Measurements from ENCODE around the gene FARSA.
"Not testable (repeated sequence)": the region's sequence is repeated elsewhere in the genome, so short reads cannot be mapped to it uniquely, and the experiment has no call there.

FARSA gene

GRCh38 chr19:12959481-12959880 lies 26.0 kb upstream of the FARSA start:
- Mint-ChIP-seq H3K4me1 (ENCODE audit: low read depth) (peaks cover 20% of the 10 kb centered on the region), H3K27ac (no peak overlapping the region), H3K4me3 (no peak overlapping the region), H3K9me3 (no peaks in the 10 kb centered on the region), H3K27me3 (no peaks in the 10 kb centered on the region), H3K36me3 (ENCODE audit: low read depth) (peaks cover 15% of the 10 kb centered on the region)

- Mint-ChIP-seq H3K4me3 (peak overlapping the region; percentile 89), H3K4me1 (ENCODE audit: low read depth) (peaks cover 29% of the 10 kb centered on the region), H3K27ac (peak overlapping the region; percentile 96), H3K36me3 (ENCODE audit: low read depth) (peaks cover 24% of the 10 kb centered on the region)
- not testable (repeated sequence) for H3K27me3 Mint-ChIP-seq, H3K9me3 Mint-ChIP-seq
Observed at GRCh38 chr19:12957389-12957952, 24.0 kb upstream of the FARSA start.

GRCh38 chr19:12956446-12957388 lies 23.2 kb upstream of the FARSA start, which contains the start of gene GADD45GIP1:
Gene GADD45GIP1, minus strand, starts transcription at chr19:12957223. Its CDS starts 11 bp downstream, at chr19:12957212.
- H3K9me3 Mint-ChIP-seq = no peaks in the 10 kb centered on the region
- peak within 1 kb of the TSS; percentile 96 for H3K27ac Mint-ChIP-seq
- peaks cover 29% of the 10 kb centered on the region for H3K36me3 Mint-ChIP-seq (ENCODE audit: low read depth)
- peak within 1 kb of the TSS; percentile 89 for H3K4me3 Mint-ChIP-seq
- peaks cover 29% of the 10 kb centered on the region for H3K4me1 Mint-ChIP-seq (ENCODE audit: low read depth)
- no peaks in the 10 kb centered on the region for H3K27me3 Mint-ChIP-seq

GRCh38 chr19:12955996-12956395 lies 22.5 kb upstream of the FARSA start:
- Mint-ChIP-seq H3K27me3 (no peaks in the 10 kb centered on the region), H3K27ac (peak overlapping the region; percentile 80), H3K9me3 (no peaks in the 10 kb centered on the region), H3K4me1 (ENCODE audit: low read depth) (peaks cover 33% of the 10 kb centered on the region), H3K36me3 (ENCODE audit: low read depth) (peaks cover 36% of the 10 kb centered on the region), H3K4me3 (peak overlapping the region; percentile 89)

GRCh38 chr19:12955575-12955974 lies 22.1 kb upstream of the FARSA start:
- H3K9me3 Mint-ChIP-seq, H3K27me3 Mint-ChIP-seq: not testable (repeated sequence)
- Mint-ChIP-seq H3K27ac (peak overlapping the region; percentile 80), H3K4me1 (ENCODE audit: low read depth) (peaks cover 34% of the 10 kb centered on the region), H3K36me3 (ENCODE audit: low read depth) (peaks cover 40% of the 10 kb centered on the region), H3K4me3 (peak overlapping the region; percentile 89)

GRCh38 chr19:12954612-12954962 lies 21.1 kb upstream of the FARSA start:
- Mint-ChIP-seq H3K4me3 (no peak overlapping the region), H3K9me3 (no peaks in the 10 kb centered on the region), H3K27me3 (no peaks in the 10 kb centered on the region), H3K4me1 (ENCODE audit: low read depth) (peaks cover 34% of the 10 kb centered on the region), H3K36me3 (ENCODE audit: low read depth) (peaks cover 50% of the 10 kb centered on the region), H3K27ac (peak overlapping the region; percentile 80)

- Mint-ChIP-seq H3K9me3 (no peaks in the 10 kb centered on the region), H3K27me3 (no peaks in the 10 kb centered on the region), H3K27ac (peak overlapping the region; percentile 80), H3K4me1 (ENCODE audit: low read depth) (peaks cover 34% of the 10 kb centered on the region), H3K4me3 (peak overlapping the region; percentile 37), H3K36me3 (ENCODE audit: low read depth) (peaks cover 54% of the 10 kb centered on the region)
Observed at GRCh38 chr19:12953799-12954611, 20.5 kb upstream of the FARSA start.

- H3K9me3 Mint-ChIP-seq = no peaks in the 10 kb centered on the region
- peaks cover 34% of the 10 kb centered on the region for H3K4me1 Mint-ChIP-seq (ENCODE audit: low read depth)
- H3K27ac Mint-ChIP-seq = no peak overlapping the region
- no peaks in the 10 kb centered on the region for H3K27me3 Mint-ChIP-seq
- peaks cover 59% of the 10 kb centered on the region for H3K36me3 Mint-ChIP-seq (ENCODE audit: low read depth)
- H3K4me3 Mint-ChIP-seq = no peak overlapping the region
Observed at GRCh38 chr19:12953138-12953798, 19.8 kb upstream of the FARSA start.

- H3K27ac Mint-ChIP-seq = peak overlapping the region; percentile 49
- peaks cover 64% of the 10 kb centered on the region for H3K36me3 Mint-ChIP-seq (ENCODE audit: low read depth)
- no peak overlapping the region for H3K4me3 Mint-ChIP-seq
- H3K27me3 Mint-ChIP-seq = no peaks in the 10 kb centered on the region
- H3K9me3 Mint-ChIP-seq = no peaks in the 10 kb centered on the region
- H3K4me1 Mint-ChIP-seq (ENCODE audit: low read depth) = peaks cover 37% of the 10 kb centered on the region
Observed at GRCh38 chr19:12952488-12953137, 19.1 kb upstream of the FARSA start.

GRCh38 chr19:12952050-12952449 lies 18.5 kb upstream of the FARSA start:
- H3K27ac Mint-ChIP-seq = peak overlapping the region; percentile 49
- H3K27me3 Mint-ChIP-seq, H3K9me3 Mint-ChIP-seq, H3K4me3 Mint-ChIP-seq: not testable (repeated sequence)
- peaks cover 40% of the 10 kb centered on the region for H3K4me1 Mint-ChIP-seq (ENCODE audit: low read depth)
- peaks cover 67% of the 10 kb centered on the region for H3K36me3 Mint-ChIP-seq (ENCODE audit: low read depth)

- Mint-ChIP-seq H3K36me3 (ENCODE audit: low read depth) (peaks cover 72% of the 10 kb centered on the region), H3K4me3 (no peak overlapping the region), H3K27me3 (no peaks in the 10 kb centered on the region), H3K9me3 (no peaks in the 10 kb centered on the region), H3K4me1 (ENCODE audit: low read depth) (peaks cover 43% of the 10 kb centered on the region), H3K27ac (peak overlapping the region; percentile 63)
Observed at GRCh38 chr19:12949363-12950283, 16.1 kb upstream of the FARSA start.

GRCh38 chr19:12948612-12949362 lies 15.3 kb upstream of the FARSA start:
- peak overlapping the region; percentile 52 for H3K27ac Mint-ChIP-seq
- H3K27me3 Mint-ChIP-seq = no peaks in the 10 kb centered on the region
- H3K9me3 Mint-ChIP-seq = no peaks in the 10 kb centered on the region
- peaks cover 76% of the 10 kb centered on the region for H3K36me3 Mint-ChIP-seq (ENCODE audit: low read depth)
- no peak overlapping the region for H3K4me3 Mint-ChIP-seq
- H3K4me1 Mint-ChIP-seq (ENCODE audit: low read depth) = peaks cover 43% of the 10 kb centered on the region

Measured in stimulated activated naive CD8-positive, alpha-beta T cell treated with anti-CD3 and anti-CD28 coated beads, Interleukin-15, Interleukin-2, amounts not matched to agents 100 ng/mL and 50 ng/mL, for 24 hours (primary cell).